MM.1S (cell line): ENCODE measurements around the gene BCAR1.

Experiments
- DNase-seq: peaks from one replicate; pipeline ENCODE4 v3.0.0-alpha.2; 2015
- H2AFZ ChIP-seq: fragments of 300-600 bp; sonication (generic); 2 replicates; pipeline ENCODE4 v1.6.0; 2016; ENCODE audit warnings: antibody characterized with exemption, low read length
- H3F3A ChIP-seq: fragments of 300-600 bp; sonication (generic); 2 replicates; pipeline ENCODE4 v1.6.1; 2016; ENCODE audit warnings: mild to moderate bottlenecking, antibody characterized with exemption, low read length, moderate library complexity, mixed read lengths; ENCODE audit not compliant: insufficient read depth
- H3K27ac ChIP-seq: fragments of 300-600 bp; sonication (generic); 2 replicates; pipeline ENCODE4 v1.5.1; 2016; ENCODE audit warnings: mild to moderate bottlenecking, low read length
- H3K27me3 ChIP-seq: fragments of 300-600 bp; sonication (generic); replicated peaks from 2 replicates; pipeline ENCODE4 v1.6.0; 2016; ENCODE audit warnings: low read length; ENCODE audit not compliant: insufficient read depth
- H3K36me3 ChIP-seq: fragments of 300-600 bp; sonication (generic); replicated peaks from 2 replicates; pipeline ENCODE4 v1.6.1; 2016; ENCODE audit warnings: mild to moderate bottlenecking, low read length, mixed read lengths; ENCODE audit not compliant: insufficient read depth
- H3K4me1 ChIP-seq: fragments of 300-600 bp; sonication (generic); 2 replicates; pipeline ENCODE4 v1.6.1; 2016; ENCODE audit warnings: low read length, mixed read lengths
- H3K4me2 ChIP-seq: fragments of 300-600 bp; sonication (generic); 2 replicates; pipeline ENCODE4 v1.6.0; 2016; ENCODE audit warnings: low read depth, low read length
- H3K4me3 ChIP-seq: fragments of 300-600 bp; sonication (generic); 2 replicates; pipeline ENCODE4 v1.5.1; 2016; ENCODE audit warnings: low read length, mixed read lengths
- H3K79me2 ChIP-seq: fragments of 300-600 bp; sonication (generic); 2 replicates; pipeline ENCODE4 v1.6.1; 2016; ENCODE audit warnings: mixed run types, low read length, mixed read lengths
- H3K9ac ChIP-seq: fragments of 300-600 bp; sonication (generic); 2 replicates; pipeline ENCODE4 v1.6.1; 2016; ENCODE audit warnings: low read length, mixed read lengths
- H3K9me2 ChIP-seq: fragments of 300-600 bp; sonication (generic); replicated peaks from 2 replicates; pipeline ENCODE4 v1.6.1; 2016; ENCODE audit warnings: mild to moderate bottlenecking, low read length, mixed read lengths; ENCODE audit not compliant: insufficient read depth
- H3K9me3 ChIP-seq: fragments of 300-600 bp; sonication (generic); replicated peaks from 2 replicates; pipeline ENCODE4 v1.6.1; 2016; ENCODE audit warnings: mild to moderate bottlenecking, low read length, mixed read lengths; ENCODE audit not compliant: insufficient read depth
- H4K20me1 ChIP-seq: fragments of 300-600 bp; sonication (generic); 2 replicates; pipeline ENCODE4 v1.6.1; 2016; ENCODE audit warnings: mild to moderate bottlenecking, low read length, moderate library complexity, mixed read lengths; ENCODE audit not compliant: insufficient read depth
- EZH2 ChIP-seq: fragments of 300-600 bp; sonication (generic); optimal IDR thresholded peaks from 2 replicates; pipeline ENCODE3; 2017; ENCODE audit warnings: low read depth, mild to moderate bottlenecking, antibody characterized with exemption, low read length, mixed read lengths
- EZH2phosphoT487 ChIP-seq: fragments of 300-600 bp; sonication (generic); IDR thresholded peaks from 2 replicates; pipeline ENCODE4 v1.6.1; 2018; ENCODE audit warnings: antibody characterized with exemption, low read length
- TF ChIP-seq, protein P1 (sequence below): fragments of 300-600 bp; sonication (generic); IDR thresholded peaks from 2 replicates; pipeline ENCODE4 v1.5.1; 2016; ENCODE audit warnings: antibody characterized with exemption, low read length, mixed read lengths

BCAR1 gene

DNA sequence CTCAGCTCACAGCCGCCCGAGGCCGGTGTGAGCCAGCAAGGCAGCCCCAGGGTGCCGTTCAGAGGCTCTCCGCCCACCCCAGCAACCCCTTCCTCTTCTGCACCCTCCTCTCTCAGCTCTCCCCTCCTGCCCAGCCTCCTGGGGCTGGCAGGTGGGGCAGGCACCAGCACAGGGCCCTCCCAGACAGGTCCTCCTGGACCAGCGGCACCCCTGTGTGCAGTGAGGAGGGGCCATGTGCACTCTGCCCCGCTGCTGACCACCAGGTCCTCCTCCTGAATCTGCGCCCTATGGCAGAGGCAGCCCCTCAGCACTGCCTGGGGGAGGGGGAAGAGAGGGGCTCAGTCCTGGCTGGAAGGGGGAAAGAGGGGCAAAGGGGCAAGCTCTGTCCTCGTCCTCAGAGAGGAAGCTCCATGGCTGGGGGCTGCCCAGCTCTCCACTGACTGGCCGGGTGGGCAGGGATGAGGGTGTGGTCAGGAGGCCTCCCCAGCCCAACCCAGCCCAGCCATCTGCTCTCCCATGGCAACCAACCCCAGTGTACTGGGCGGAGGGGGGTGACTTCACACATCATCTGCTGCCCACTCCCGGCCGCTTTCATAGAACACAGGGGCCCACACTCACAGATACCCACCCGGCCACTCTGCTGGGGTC is 5.4 kb upstream of the BCAR1 start:
- TF ChIP-seq EZH2phosphoT487 (no peak), EZH2 (no peak)
- TF ChIP-seq, protein P1, sequence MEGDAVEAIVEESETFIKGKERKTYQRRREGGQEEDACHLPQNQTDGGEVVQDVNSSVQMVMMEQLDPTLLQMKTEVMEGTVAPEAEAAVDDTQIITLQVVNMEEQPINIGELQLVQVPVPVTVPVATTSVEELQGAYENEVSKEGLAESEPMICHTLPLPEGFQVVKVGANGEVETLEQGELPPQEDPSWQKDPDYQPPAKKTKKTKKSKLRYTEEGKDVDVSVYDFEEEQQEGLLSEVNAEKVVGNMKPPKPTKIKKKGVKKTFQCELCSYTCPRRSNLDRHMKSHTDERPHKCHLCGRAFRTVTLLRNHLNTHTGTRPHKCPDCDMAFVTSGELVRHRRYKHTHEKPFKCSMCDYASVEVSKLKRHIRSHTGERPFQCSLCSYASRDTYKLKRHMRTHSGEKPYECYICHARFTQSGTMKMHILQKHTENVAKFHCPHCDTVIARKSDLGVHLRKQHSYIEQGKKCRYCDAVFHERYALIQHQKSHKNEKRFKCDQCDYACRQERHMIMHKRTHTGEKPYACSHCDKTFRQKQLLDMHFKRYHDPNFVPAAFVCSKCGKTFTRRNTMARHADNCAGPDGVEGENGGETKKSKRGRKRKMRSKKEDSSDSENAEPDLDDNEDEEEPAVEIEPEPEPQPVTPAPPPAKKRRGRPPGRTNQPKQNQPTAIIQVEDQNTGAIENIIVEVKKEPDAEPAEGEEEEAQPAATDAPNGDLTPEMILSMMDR: no peak
- no peak overlapping the region for H3K4me2 ChIP-seq
- no peak overlapping the region for H3K4me3 ChIP-seq
- no peak for DNase-seq
- no peaks in the 10 kb centered on the region for H4K20me1 ChIP-seq
- H3K27me3 ChIP-seq: peaks cover 5% of the 10 kb centered on the region
- no peaks in the 10 kb centered on the region for H3K36me3 ChIP-seq
- no peak overlapping the region for H2AFZ ChIP-seq
- no peaks in the 10 kb centered on the region for H3F3A ChIP-seq
- no peak overlapping the region for H3K27ac ChIP-seq
- H3K9ac ChIP-seq: no peak overlapping the region
- no peaks in the 10 kb centered on the region for H3K4me1 ChIP-seq
- no peaks in the 10 kb centered on the region for H3K9me2 ChIP-seq
- H3K79me2 ChIP-seq: no peaks in the 10 kb centered on the region
- H3K9me3 ChIP-seq: no peaks in the 10 kb centered on the region

DNA sequence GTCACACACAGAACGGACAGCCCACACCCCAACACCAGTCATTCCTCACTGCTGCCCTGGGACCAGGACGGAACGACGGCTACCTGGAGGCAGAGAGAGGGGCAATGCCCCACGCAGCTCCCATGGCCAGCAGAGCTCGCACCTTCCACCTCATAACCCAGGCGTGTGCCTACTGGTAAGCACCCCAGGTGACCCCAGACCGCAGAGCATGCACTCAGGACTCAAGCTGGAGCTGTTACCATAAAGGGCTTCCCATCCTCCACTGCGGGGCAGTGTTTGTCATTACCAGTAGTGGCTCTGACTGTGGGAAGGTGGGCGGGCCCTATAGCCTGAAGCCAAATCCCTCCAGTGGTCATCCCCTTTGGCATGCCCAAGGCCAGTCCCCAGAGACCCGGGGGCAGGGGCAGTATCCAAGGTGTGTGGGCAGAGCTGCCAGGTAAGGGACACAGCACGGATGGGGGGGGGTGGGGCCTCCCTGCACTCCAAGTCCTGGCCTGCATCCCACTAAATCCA is 4.7 kb upstream of the BCAR1 start:
- H3K9ac ChIP-seq: no peak overlapping the region
- TF ChIP-seq, protein P1: no peak
- TF ChIP-seq EZH2 (no peak), EZH2phosphoT487 (no peak)
- no peaks in the 10 kb centered on the region for H3K9me3 ChIP-seq
- DNase-seq: no peak
- H2AFZ ChIP-seq: no peak overlapping the region
- no peaks in the 10 kb centered on the region for H4K20me1 ChIP-seq
- no peak overlapping the region for H3K4me2 ChIP-seq
- H3K36me3 ChIP-seq: no peaks in the 10 kb centered on the region
- H3K4me1 ChIP-seq: no peaks in the 10 kb centered on the region
- no peaks in the 10 kb centered on the region for H3K79me2 ChIP-seq
- H3K27me3 ChIP-seq: peaks cover 7% of the 10 kb centered on the region
- H3K27ac ChIP-seq: no peak overlapping the region
- no peaks in the 10 kb centered on the region for H3K9me2 ChIP-seq
- no peak overlapping the region for H3K4me3 ChIP-seq
- H3F3A ChIP-seq: no peaks in the 10 kb centered on the region

DNA sequence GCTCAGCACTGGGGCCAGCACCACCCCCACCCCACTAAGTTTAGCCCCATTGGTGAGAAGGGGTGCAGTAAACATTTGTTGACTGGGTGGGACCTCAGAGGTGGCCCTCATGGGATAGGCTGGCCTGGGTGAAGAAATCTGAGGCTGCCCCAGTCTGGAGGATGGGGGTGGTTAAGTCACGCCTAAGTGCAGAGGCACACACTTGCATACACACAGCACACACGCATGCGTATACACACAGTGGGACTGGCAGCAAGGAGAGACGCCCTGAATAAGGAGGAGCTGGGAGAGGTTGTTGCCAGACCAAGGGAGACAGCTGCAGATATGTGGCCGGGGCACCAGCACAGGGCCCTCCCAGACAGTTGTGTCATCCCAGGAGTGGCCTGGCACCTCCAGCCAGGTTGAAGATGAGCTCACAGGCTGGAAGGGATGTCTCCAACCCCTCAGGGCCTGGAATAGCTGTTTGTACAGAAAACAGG is 3.0 kb upstream of the BCAR1 start:
- no peak overlapping the region for H3K4me3 ChIP-seq
- H3K9me2 ChIP-seq: no peaks in the 10 kb centered on the region
- H3K79me2 ChIP-seq: no peaks in the 10 kb centered on the region
- H3K27ac ChIP-seq: no peak overlapping the region
- no peaks in the 10 kb centered on the region for H3F3A ChIP-seq
- H3K27me3 ChIP-seq: peaks cover 16% of the 10 kb centered on the region
- H3K4me1 ChIP-seq: no peaks in the 10 kb centered on the region
- no peak overlapping the region for H3K9ac ChIP-seq
- H3K9me3 ChIP-seq: no peaks in the 10 kb centered on the region
- H2AFZ ChIP-seq: no peak overlapping the region
- H4K20me1 ChIP-seq: no peaks in the 10 kb centered on the region
- no peaks in the 10 kb centered on the region for H3K36me3 ChIP-seq
- no peak for TF ChIP-seq EZH2phosphoT487
- TF ChIP-seq, protein P1: no peak
- TF ChIP-seq EZH2: no peak
- H3K4me2 ChIP-seq: no peak overlapping the region
- DNase-seq: no peak
